Activated CD4-positive, alpha-beta memory T cell treated with anti-CD3 and anti-CD28 coated beads for 36 hours (primary cell): ENCODE measurements around the gene NDUFS1. TPM values are rescaled to one million over a fixed set of nuclear protein-coding genes. Genes with fewer than 3 reads are reported as not detected.
"Not testable (repeated sequence)": the region's sequence is repeated elsewhere in the genome, so short reads cannot be mapped to it uniquely, and the experiment has no call there.

ENCODE experiments used
- CTCF ChIA-PET: fragments of 350-600 bp; sonication (Branson Sonifier 250); formaldehyde crosslinking; loops from one replicate; lab custom pipeline; 2021; ENCODE audit warnings: antibody characterized with exemption, inconsistent platforms; lab: Charles Lee
- POLR2A ChIA-PET: fragments of 350-600 bp; sonication (Branson Sonifier 250); formaldehyde crosslinking; loops from one replicate; lab custom pipeline; 2021; ENCODE audit warnings: antibody characterized with exemption; lab: Charles Lee
- DNase-seq: peaks from one replicate; pipeline ENCODE4 v3.0.0-alpha.2; 2020
- H3K27ac Mint-ChIP-seq: one replicate; pipeline ENCODE4 v1.8.0; 2021; ENCODE audit warnings: mixed read lengths
- H3K27me3 Mint-ChIP-seq: one replicate; pipeline ENCODE4 v1.8.0; 2021; ENCODE audit warnings: mixed read lengths
- H3K36me3 Mint-ChIP-seq: one replicate; pipeline ENCODE4 v1.8.0; 2021; ENCODE audit warnings: mixed read lengths
- H3K4me1 Mint-ChIP-seq: one replicate; pipeline ENCODE4 v1.8.0; 2021; ENCODE audit warnings: low read depth, mixed read lengths
- H3K4me3 Mint-ChIP-seq: one replicate; pipeline ENCODE4 v1.8.0; 2021; ENCODE audit warnings: mild to moderate bottlenecking, mixed read lengths
- H3K9me3 Mint-ChIP-seq: one replicate; pipeline ENCODE4 v1.8.0; 2021; ENCODE audit warnings: mixed read lengths
- intact Hi-C: fragments of 100-400 bp; cut with micrococcal nuclease; formaldehyde crosslinking; loops from one replicate; pipeline ENCODE4 v1.15.1; 2023
- total RNA-seq, 2 experiments: library from RNA; stranded (reverse); gene quantifications; one replicate each; pipeline ENCODE4 v1.2.3, GENCODE V29; 2021

Gene NDUFS1
- total RNA-seq, 2 experiments from 2014 or later: 79.2 to 80.8 TPM

DNA sequence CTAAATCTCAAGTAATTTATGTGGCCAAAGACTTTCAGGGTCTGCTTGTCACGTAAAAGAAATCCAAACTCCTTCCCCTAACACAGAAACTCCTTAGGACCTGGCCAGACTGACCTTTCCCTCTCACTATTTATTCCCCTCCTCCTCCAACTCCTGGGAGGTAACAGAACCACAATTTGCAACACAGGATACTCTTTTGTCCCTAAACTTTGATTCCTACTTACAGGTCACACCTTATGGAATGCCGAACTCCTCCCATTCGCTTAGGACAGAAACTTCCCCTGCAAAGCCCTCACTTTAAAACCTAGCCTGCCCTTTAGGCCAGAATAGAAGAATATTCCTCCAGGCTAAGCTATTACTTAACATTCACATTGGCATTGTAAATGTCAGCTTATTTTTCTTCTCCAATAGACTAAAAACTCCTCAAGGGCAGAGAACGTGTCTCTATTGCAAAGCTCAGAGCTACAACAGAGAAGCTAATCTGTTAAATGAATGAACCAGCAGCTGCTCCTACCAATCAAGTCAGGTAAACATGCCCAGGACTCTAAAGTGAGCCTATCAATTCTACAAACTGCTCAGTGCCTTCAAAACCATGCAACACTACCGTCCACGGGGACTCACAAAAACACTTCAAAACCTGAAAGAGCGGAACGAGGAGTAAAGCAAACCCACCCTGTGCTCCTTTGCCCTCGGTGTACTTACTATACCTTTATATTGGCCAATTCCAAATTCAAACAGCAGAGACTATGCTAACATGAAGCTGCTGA lies 79.4 kb downstream of the NDUFS1 start:
- H3K4me1 Mint-ChIP-seq: peaks cover 27% of the 10 kb centered on the region
- no peaks in the 10 kb centered on the region for H3K27me3 Mint-ChIP-seq
- no peak overlapping the region for H3K4me3 Mint-ChIP-seq
- H3K27ac Mint-ChIP-seq: no peak overlapping the region
- CTCF ChIA-PET: interaction anchor here (0.6 kb wide), 1 partner anchor 1489 kb away, joined by 3 read pairs; no protein-coding TSS in a partner anchor
- POLR2A ChIA-PET: interaction anchor here (1.0 kb wide), 1 partner anchor 8 kb away, joined by 3 read pairs; no protein-coding TSS in a partner anchor
- no peak for DNase-seq
- peaks cover 3% of the 10 kb centered on the region for H3K36me3 Mint-ChIP-seq
- intact Hi-C loops: loop anchor here (10.0 kb wide), 2 partner anchors 1445 to 1545 kb away; partner anchors contain the start of genes CREB1 and METTL21A
- H3K9me3 Mint-ChIP-seq: no peaks in the 10 kb centered on the region

DNA sequence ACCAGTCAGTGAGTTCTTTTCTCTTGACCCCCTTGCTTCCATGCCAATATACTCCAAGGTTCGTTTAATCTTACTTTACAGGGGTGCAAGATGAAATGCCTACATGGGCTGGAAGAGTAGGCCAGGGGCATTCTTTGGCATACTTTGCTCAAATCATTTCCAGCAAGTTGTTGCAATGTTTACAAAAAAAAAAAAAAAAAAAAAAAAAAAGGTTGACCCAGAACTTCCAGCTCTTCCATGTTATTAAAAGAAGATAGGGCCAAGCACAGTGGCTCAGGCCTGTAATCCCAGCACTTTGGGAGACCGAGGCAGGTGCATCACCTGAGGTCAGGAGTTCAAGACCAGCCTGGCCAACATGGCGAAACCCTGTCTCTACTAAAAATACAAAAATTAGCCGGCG lies 81.4 kb downstream of the NDUFS1 start:
- intact Hi-C loops, H3K4me3 Mint-ChIP-seq, POLR2A ChIA-PET, H3K9me3 Mint-ChIP-seq, H3K27ac Mint-ChIP-seq, H3K36me3 Mint-ChIP-seq, DNase-seq, H3K27me3 Mint-ChIP-seq: not testable (repeated sequence)
- peaks cover 25% of the 10 kb centered on the region for H3K4me1 Mint-ChIP-seq
- CTCF ChIA-PET: interaction anchor here (1.8 kb wide), 1 partner anchor 18 kb away, joined by 6 read pairs; no protein-coding TSS in a partner anchor

DNA sequence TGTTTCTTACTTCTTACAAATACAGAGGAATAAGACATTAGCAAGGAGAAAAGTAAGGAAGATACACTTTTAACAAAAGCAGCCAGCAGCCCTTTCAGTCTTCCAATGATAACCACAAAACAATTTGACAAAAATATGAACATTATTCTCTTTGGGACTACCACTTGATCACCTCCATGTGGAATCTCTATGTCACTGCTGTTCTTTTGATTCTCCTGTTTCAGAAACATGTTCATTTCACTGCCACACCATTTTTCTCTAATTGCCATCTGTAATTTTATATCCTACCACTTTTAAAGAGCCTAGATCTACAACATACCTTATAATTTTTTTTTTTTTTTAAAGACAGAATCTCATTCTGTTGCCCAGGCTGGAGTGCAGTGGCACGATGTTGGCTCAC lies 84.1 kb downstream of the NDUFS1 start:
- intact Hi-C loops: no loop called here
- ChIA-PET POLR2A (no interaction called here), CTCF (no interaction called here)
- no peak overlapping the region for H3K4me3 Mint-ChIP-seq
- H3K9me3 Mint-ChIP-seq: no peaks in the 10 kb centered on the region
- H3K4me1 Mint-ChIP-seq: peaks cover 33% of the 10 kb centered on the region
- no peak overlapping the region for H3K27ac Mint-ChIP-seq
- DNase-seq: no peak
- no peaks in the 10 kb centered on the region for H3K27me3 Mint-ChIP-seq
- H3K36me3 Mint-ChIP-seq: peaks cover 4% of the 10 kb centered on the region

DNA sequence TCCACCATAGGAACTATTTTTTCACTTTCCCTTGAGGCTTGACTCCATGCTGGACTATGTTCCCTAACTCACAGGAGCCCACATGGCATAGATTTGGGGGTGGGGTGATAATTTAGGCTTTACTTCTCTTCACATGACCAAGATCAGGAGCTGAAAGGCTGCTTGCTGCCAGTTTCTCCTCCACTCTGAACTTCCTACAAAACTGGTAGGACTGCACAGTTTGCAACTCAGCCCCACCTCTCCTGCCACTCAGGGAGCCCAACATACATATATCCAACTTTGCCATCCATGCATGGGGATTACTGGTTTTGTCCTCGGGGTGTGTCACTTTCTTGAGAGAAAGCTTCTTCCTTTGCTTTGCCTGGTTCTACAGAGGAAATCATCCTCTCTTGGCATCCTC lies 87.4 kb downstream of the NDUFS1 start:
- Mint-ChIP-seq H3K4me3 (no peak overlapping the region), H3K36me3 (peaks cover 4% of the 10 kb centered on the region), H3K4me1 (peaks cover 24% of the 10 kb centered on the region), H3K27ac (no peak overlapping the region), H3K27me3 (no peaks in the 10 kb centered on the region), H3K9me3 (no peaks in the 10 kb centered on the region)
- POLR2A ChIA-PET: interaction anchor here (0.7 kb wide), 1 partner anchor 8 kb away, joined by 3 read pairs; no protein-coding TSS in a partner anchor
- no peak for DNase-seq
- intact Hi-C loops: no loop called here
- CTCF ChIA-PET: interaction anchor here (0.7 kb wide), 1 partner anchor 187 kb away, joined by 3 read pairs; no protein-coding TSS in a partner anchor

GRCh38 chr2:206069417-206069816 lies 89.8 kb downstream of the NDUFS1 start:
- Mint-ChIP-seq H3K36me3 (peaks cover 5% of the 10 kb centered on the region), H3K9me3 (no peaks in the 10 kb centered on the region), H3K4me3 (no peak overlapping the region), H3K27ac (no peak overlapping the region), H3K4me1 (peaks cover 28% of the 10 kb centered on the region), H3K27me3 (no peaks in the 10 kb centered on the region)
- DNase-seq: no peak
- intact Hi-C loops: no loop called here
- ChIA-PET POLR2A (no interaction called here), CTCF (no interaction called here)

- Mint-ChIP-seq H3K4me3 (no peak overlapping the region), H3K36me3 (peaks cover 8% of the 10 kb centered on the region), H3K27ac (no peak overlapping the region), H3K27me3 (no peaks in the 10 kb centered on the region), H3K9me3 (no peaks in the 10 kb centered on the region), H3K4me1 (peaks cover 32% of the 10 kb centered on the region)
- intact Hi-C loops: no loop called here
- no peak for DNase-seq
- ChIA-PET POLR2A (interaction anchor here (0.6 kb wide), 2 partner anchors 71 to 116 kb away, joined by 3 to 4 read pairs; no protein-coding TSS in a partner anchor), CTCF (no interaction called here)
Measured at GRCh38 chr2:206068207-206068606, 91.0 kb downstream of the NDUFS1 start.

Other genes with a start within 250 kb of the NDUFS1 start
- gene INO80D, start 73.3 kb downstream of the NDUFS1 start, total RNA-seq: 10 to 100 TPM; 14.5 to 15.3 TPM
- 1,000 to 10,000 TPM; 1,180 to 1,194 TPM for gene EEF1B2, start 451 bp upstream of the NDUFS1 start, total RNA-seq
- gene ZDBF2, start 115.2 kb upstream of the NDUFS1 start, total RNA-seq: 1 to 10 TPM; 7.4 to 7.8 TPM